Measurements from ENCODE around the gene CDH4.

Gene CDH4

DNA sequence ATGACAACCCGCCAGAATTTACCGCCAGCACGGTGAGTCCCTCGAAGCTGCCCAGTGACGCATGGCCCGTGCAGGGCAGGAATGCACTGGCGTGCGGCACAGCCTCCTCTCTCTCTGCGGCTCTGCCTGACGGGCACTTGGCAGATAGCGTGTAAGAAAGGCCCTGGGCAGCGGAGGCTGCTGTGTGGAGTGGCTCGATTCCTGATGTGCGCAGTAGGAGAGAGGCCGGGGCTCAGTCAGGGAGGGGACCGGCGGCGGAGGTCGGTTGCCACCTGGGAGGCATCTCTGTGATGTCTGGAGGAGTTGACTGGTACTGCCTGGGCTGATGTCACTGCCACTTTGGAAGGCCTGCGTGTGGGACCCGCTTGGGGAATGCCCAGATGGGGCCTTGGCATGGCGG lies 643.0 kb downstream of the CDH4 start:
- no peak for DNase-seq (ENCODE audit: low read depth, low spot score)
- no peak overlapping the region for H3K4me3 ChIP-seq (ENCODE audit: low read depth, low read length)
- ChIA-PET POLR2A (no interaction called here), CTCF (interaction anchor here (1.4 to 1.5 kb wide), 2 partner anchors 9 to 10 kb away, joined by 3 to 9 read pairs; no protein-coding TSS in a partner anchor)
- TF ChIP-seq, protein P1, sequence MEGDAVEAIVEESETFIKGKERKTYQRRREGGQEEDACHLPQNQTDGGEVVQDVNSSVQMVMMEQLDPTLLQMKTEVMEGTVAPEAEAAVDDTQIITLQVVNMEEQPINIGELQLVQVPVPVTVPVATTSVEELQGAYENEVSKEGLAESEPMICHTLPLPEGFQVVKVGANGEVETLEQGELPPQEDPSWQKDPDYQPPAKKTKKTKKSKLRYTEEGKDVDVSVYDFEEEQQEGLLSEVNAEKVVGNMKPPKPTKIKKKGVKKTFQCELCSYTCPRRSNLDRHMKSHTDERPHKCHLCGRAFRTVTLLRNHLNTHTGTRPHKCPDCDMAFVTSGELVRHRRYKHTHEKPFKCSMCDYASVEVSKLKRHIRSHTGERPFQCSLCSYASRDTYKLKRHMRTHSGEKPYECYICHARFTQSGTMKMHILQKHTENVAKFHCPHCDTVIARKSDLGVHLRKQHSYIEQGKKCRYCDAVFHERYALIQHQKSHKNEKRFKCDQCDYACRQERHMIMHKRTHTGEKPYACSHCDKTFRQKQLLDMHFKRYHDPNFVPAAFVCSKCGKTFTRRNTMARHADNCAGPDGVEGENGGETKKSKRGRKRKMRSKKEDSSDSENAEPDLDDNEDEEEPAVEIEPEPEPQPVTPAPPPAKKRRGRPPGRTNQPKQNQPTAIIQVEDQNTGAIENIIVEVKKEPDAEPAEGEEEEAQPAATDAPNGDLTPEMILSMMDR (IDR thresholded peaks at IDR 0.05; ENCODE audit: insufficient read depth, low read length, missing control alignments), result no peak

DNA sequence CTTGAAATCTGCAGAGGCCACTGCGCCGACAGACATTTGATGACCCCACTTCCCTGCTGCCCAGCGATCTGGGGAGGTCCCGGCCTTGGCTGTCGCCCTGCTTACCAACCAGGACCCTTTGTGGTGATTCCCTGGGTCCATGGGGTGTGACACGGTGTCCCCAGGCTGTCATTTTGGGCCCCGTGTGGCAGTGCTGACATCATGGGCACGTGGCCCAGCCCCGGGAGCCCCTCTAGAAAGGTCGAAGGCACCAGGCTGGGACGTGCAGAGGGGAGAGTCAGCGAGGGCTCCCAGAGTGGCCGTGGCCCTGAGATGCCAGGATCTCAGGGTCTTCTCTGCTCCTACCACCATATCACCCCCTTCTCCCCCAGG lies 643.6 kb downstream of the CDH4 start:
- TF ChIP-seq, protein P1 (IDR thresholded peaks at IDR 0.05; ENCODE audit: insufficient read depth, low read length, missing control alignments), result no peak
- CTCF ChIA-PET, result interaction anchor here (0.7 to 2.4 kb wide), 15 partner anchors 9 to 1946 kb away, joined by 3 to 25 read pairs (median 5); no protein-coding TSS in a partner anchor
- POLR2A ChIA-PET, result no interaction called here

GRCh38 chr20:61896058-61896961 lies 644.2 kb downstream of the CDH4 start:
- ChIA-PET POLR2A (no interaction called here), CTCF (interaction anchor here (0.7 to 2.4 kb wide), 21 partner anchors 8 to 1946 kb away, joined by 3 to 25 read pairs (median 4); no protein-coding TSS in a partner anchor)
- TF ChIP-seq, protein P1 (IDR thresholded peaks at IDR 0.05; ENCODE audit: insufficient read depth, low read length, missing control alignments), result peak; percentile 97
- H3K4me3 ChIP-seq (ENCODE audit: low read depth, low read length), result no peak overlapping the region
- DNase-seq (ENCODE audit: low read depth, low spot score), result no peak

More for the DNA sequence above, 643.6 kb downstream of the CDH4 start:
- no peak overlapping the region for H3K4me3 ChIP-seq (ENCODE audit: low read depth, low read length)
- no peak for DNase-seq (ENCODE audit: low read depth, low spot score)

DNA sequence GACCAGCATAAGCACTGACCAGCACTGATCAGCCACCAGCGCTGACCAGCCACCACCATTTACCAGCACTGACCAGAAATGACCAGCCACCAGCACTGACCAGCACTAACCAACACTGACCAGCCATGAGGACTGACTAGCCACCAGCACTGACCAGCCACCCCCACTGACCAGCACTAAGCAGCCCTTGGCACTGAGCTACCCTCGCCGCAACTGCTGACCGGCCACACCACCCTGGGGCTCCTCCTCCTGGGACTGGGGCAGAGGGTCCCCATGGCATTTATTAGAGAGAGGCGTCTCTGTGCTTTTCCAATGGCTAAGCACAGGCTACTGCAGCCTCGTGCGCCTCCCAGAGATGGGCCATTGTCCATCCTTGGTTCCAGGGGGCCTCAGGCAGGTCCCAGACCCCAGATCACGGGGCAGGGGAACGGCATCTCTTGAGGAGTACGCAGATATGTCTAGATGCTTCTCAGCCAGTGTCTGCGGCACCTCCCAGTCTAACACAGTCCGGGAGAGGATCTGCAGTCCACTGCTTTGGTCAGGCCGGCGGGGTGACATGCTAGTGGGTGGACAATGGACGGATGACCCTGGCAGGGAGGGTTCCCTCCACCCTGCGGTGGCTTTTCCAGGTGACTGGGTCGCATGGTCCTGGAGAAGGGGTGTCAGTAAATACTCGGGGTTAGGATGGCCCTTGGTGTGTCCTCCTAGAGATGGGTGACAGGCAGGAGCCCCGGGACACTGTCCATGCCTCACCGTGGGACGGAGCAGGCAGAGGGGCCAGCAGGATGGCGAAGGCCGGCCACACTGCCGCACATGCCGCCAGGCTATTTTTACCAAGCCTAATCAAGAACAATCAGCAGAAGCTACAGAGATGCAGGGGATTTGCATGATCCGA lies 645.6 kb downstream of the CDH4 start:
- no peak for DNase-seq (ENCODE audit: low read depth, low spot score)
- no peak overlapping the region for H3K4me3 ChIP-seq (ENCODE audit: low read depth, low read length)
- TF ChIP-seq, protein P1 (IDR thresholded peaks at IDR 0.05; ENCODE audit: insufficient read depth, low read length, missing control alignments), result no peak
- ChIA-PET POLR2A (no interaction called here), CTCF (interaction anchor here (0.6 to 2.4 kb wide), 4 partner anchors 10 to 1029 kb away, joined by 3 to 25 read pairs (median 4); no protein-coding TSS in a partner anchor)

GRCh38 chr20:61898405-61898804 lies 646.3 kb downstream of the CDH4 start:
- ChIA-PET CTCF (interaction anchor here (0.9 to 1.4 kb wide), 3 partner anchors 10 to 384 kb away, joined by 3 to 4 read pairs (median 4); no protein-coding TSS in a partner anchor), POLR2A (no interaction called here)
- no peak overlapping the region for H3K4me3 ChIP-seq (ENCODE audit: low read depth, low read length)
- TF ChIP-seq, protein P1 (IDR thresholded peaks at IDR 0.05; ENCODE audit: insufficient read depth, low read length, missing control alignments), result no peak
- no peak for DNase-seq (ENCODE audit: low read depth, low spot score)

All from AG04449 (cell line).